Nephron progenitor cell (in vitro differentiated cells): ENCODE results near the gene ANKRD13D.

Experiments
- DNase-seq: peaks from one replicate; pipeline ENCODE4 v3.0.0; 2021
- H3K27ac Mint-ChIP-seq: 2 replicates; pipeline ENCODE4 v1.8.0; 2021; ENCODE audit warnings: mild to moderate bottlenecking, moderate library complexity, mixed read lengths
- H3K27me3 Mint-ChIP-seq: 2 replicates; pipeline ENCODE4 v1.8.0; 2021; ENCODE audit warnings: mild to moderate bottlenecking, low read depth, mixed read lengths; ENCODE audit not compliant: poor library complexity
- H3K36me3 Mint-ChIP-seq: 2 replicates; pipeline ENCODE4 v1.8.0; 2021; ENCODE audit warnings: low read depth, mixed read lengths
- H3K4me1 Mint-ChIP-seq: 2 replicates; pipeline ENCODE4 v1.8.0; 2021; ENCODE audit warnings: mixed read lengths
- H3K4me3 Mint-ChIP-seq: 2 replicates; pipeline ENCODE4 v1.8.0; 2021; ENCODE audit warnings: mild to moderate bottlenecking, moderate library complexity, mixed read lengths
- H3K9me3 Mint-ChIP-seq: 2 replicates; pipeline ENCODE4 v1.8.0; 2021; ENCODE audit warnings: mild to moderate bottlenecking, moderate library complexity, mixed read lengths
- CTCF ChIP-seq: fragments of 200-600 bp; sonication (generic); IDR thresholded peaks from 2 replicates; pipeline ENCODE4 v1.5.0; 2021; ENCODE audit warnings: antibody characterized with exemption

The ANKRD13D gene

GRCh38 chr11:67311051-67311555 is 22.0 kb downstream of the ANKRD13D start:
- H3K27ac Mint-ChIP-seq: no peak overlapping the region
- no peak overlapping the region for H3K4me3 Mint-ChIP-seq
- peaks cover 9% of the 10 kb centered on the region for H3K27me3 Mint-ChIP-seq
- peaks cover 9% of the 10 kb centered on the region for H3K4me1 Mint-ChIP-seq
- H3K9me3 Mint-ChIP-seq: no peaks in the 10 kb centered on the region
- no peak for DNase-seq
- H3K36me3 Mint-ChIP-seq: no peaks in the 10 kb centered on the region
- TF ChIP-seq CTCF: no peak

- TF ChIP-seq CTCF: no peak
- DNase-seq: no peak
- Mint-ChIP-seq H3K4me3 (no peak overlapping the region), H3K27me3 (peaks cover 9% of the 10 kb centered on the region), H3K4me1 (peaks cover 9% of the 10 kb centered on the region), H3K36me3 (no peaks in the 10 kb centered on the region), H3K27ac (no peak overlapping the region), H3K9me3 (no peaks in the 10 kb centered on the region)
These were observed 22.5 kb downstream of the ANKRD13D start for GRCh38 chr11:67311556-67312082.

- no peaks in the 10 kb centered on the region for H3K9me3 Mint-ChIP-seq
- DNase-seq: no peak
- no peak for TF ChIP-seq CTCF
- H3K27ac Mint-ChIP-seq: peak overlapping the region; percentile 9
- H3K36me3 Mint-ChIP-seq: no peaks in the 10 kb centered on the region
- H3K27me3 Mint-ChIP-seq: peaks cover 8% of the 10 kb centered on the region
- H3K4me3 Mint-ChIP-seq: no peak overlapping the region
- H3K4me1 Mint-ChIP-seq: peaks cover 9% of the 10 kb centered on the region
These were observed 23.3 kb downstream of the ANKRD13D start for GRCh38 chr11:67312187-67313021.

GRCh38 chr11:67313125-67313890 is 24.2 kb downstream of the ANKRD13D start:
- H3K27ac Mint-ChIP-seq: peak overlapping the region; percentile 66
- no peak for DNase-seq
- H3K9me3 Mint-ChIP-seq: no peaks in the 10 kb centered on the region
- H3K36me3 Mint-ChIP-seq: no peaks in the 10 kb centered on the region
- no peak overlapping the region for H3K4me3 Mint-ChIP-seq
- peaks cover 15% of the 10 kb centered on the region for H3K4me1 Mint-ChIP-seq
- peaks cover 11% of the 10 kb centered on the region for H3K27me3 Mint-ChIP-seq
- no peak for TF ChIP-seq CTCF

- no peak for DNase-seq
- no peaks in the 10 kb centered on the region for H3K36me3 Mint-ChIP-seq
- H3K27ac Mint-ChIP-seq: no peak overlapping the region
- H3K9me3 Mint-ChIP-seq: no peaks in the 10 kb centered on the region
- peaks cover 21% of the 10 kb centered on the region for H3K4me1 Mint-ChIP-seq
- no peak for TF ChIP-seq CTCF
- H3K4me3 Mint-ChIP-seq: no peak overlapping the region
- peaks cover 20% of the 10 kb centered on the region for H3K27me3 Mint-ChIP-seq
These were observed 25.1 kb downstream of the ANKRD13D start for GRCh38 chr11:67314218-67314617.
